IMR-90 (cell line): ENCODE results near the gene HDAC7. TPM values are rescaled to one million over a fixed set of nuclear protein-coding genes. Genes with fewer than 3 reads are reported as not detected.

Source experiments
- ATAC-seq: fragments of 200-7000 bp; cut with Tn5 transposase; 2 replicates; pipeline ENCODE4 v1.9.1; 2020; ENCODE audit warnings: low read depth, mild to moderate bottlenecking, moderate library complexity
- BruUV-seq: library from RNA; stranded (reverse); fragments of 400-500 nt; replicated peaks from 2 replicates; lab custom pipeline; 2021; lab: Mats Ljungman, UMichigan
- CTCF ChIA-PET: fragments of 300-600 bp; formaldehyde crosslinking; extraction: SDS; loops from one replicate; lab custom pipeline; 2021; ENCODE audit warnings: antibody characterized with exemption; lab: Yijun Ruan, JAX
- POLR2A ChIA-PET: fragments of 300-600 bp; sonication (Branson Sonifier 250); formaldehyde crosslinking; loops from one replicate; lab custom pipeline; 2022; ENCODE audit warnings: antibody characterized with exemption; ENCODE audit not compliant: unreplicated experiment; lab: Charles Lee
- DNase-seq: peaks from one replicate; pipeline ENCODE4 v3.0.0; 2013
- H2AFZ ChIP-seq: replicated peaks from 2 replicates; pipeline ENCODE3; 2013; ENCODE audit warnings: low read length, mild to moderate bottlenecking; ENCODE audit not compliant: poor library complexity
- H2AK5ac ChIP-seq: 2 replicates; pipeline ENCODE4 v1.6.1; 2013; ENCODE audit warnings: low read depth, low read length, inconsistent platforms
- H2AK9ac ChIP-seq: replicated peaks from 2 replicates; pipeline ENCODE3; 2013; ENCODE audit warnings: mild to moderate bottlenecking, low read depth, low read length, moderate library complexity; ENCODE audit not compliant: poor library complexity
- H2BK120ac ChIP-seq: 2 replicates; pipeline ENCODE4 v1.6.1; 2013; ENCODE audit warnings: low read depth, low read length, inconsistent platforms
- H2BK15ac ChIP-seq: 3 replicates; pipeline ENCODE4 v1.6.1; 2013; ENCODE audit warnings: low read depth, low read length, inconsistent platforms
- H2BK20ac ChIP-seq: 2 replicates; pipeline ENCODE4 v1.6.1; 2013; ENCODE audit warnings: low read depth, mild to moderate bottlenecking, inconsistent platforms, low read length, moderate library complexity
- H2BK5ac ChIP-seq: 2 replicates; pipeline ENCODE4 v1.6.1; 2013; ENCODE audit warnings: mild to moderate bottlenecking, low read depth, low read length, inconsistent platforms; ENCODE audit not compliant: poor library complexity, severe bottlenecking
- H3K14ac ChIP-seq: replicated peaks from 2 replicates; pipeline ENCODE4 v1.6.1; 2013; ENCODE audit warnings: low read depth, low read length, inconsistent platforms
- H3K18ac ChIP-seq: 2 replicates; pipeline ENCODE4 v1.6.1; 2013; ENCODE audit warnings: low read depth, low read length, control low read depth
- H3K23ac ChIP-seq: 2 replicates; pipeline ENCODE4 v1.6.1; 2013; ENCODE audit warnings: low read depth, low read length, inconsistent platforms
- H3K27ac ChIP-seq: 2 replicates; pipeline ENCODE4 v1.5.1; 2013; ENCODE audit warnings: mild to moderate bottlenecking, control low read depth, low read length; ENCODE audit not compliant: insufficient read depth
- H3K27me3 ChIP-seq: 2 replicates; pipeline ENCODE4 v1.6.1; 2013; ENCODE audit warnings: low read length; ENCODE audit not compliant: control insufficient read depth, insufficient read depth
- H3K36me3 ChIP-seq: 2 replicates; pipeline ENCODE4 v1.6.1; 2013; ENCODE audit warnings: low read length, mixed read lengths; ENCODE audit not compliant: control insufficient read depth, insufficient read depth
- H3K4ac ChIP-seq: 2 replicates; pipeline ENCODE4 v1.6.1; 2013; ENCODE audit warnings: low read depth, low read length, inconsistent platforms
- H3K4me1 ChIP-seq: 2 replicates; pipeline ENCODE4 v1.6.1; 2013; ENCODE audit warnings: low read length, mixed read lengths; ENCODE audit not compliant: control insufficient read depth, insufficient read depth
- H3K4me2 ChIP-seq: 2 replicates; pipeline ENCODE4 v1.6.1; 2013; ENCODE audit warnings: low read depth, mild to moderate bottlenecking, control low read depth, low read length, moderate library complexity
- H3K4me3 ChIP-seq: 2 replicates; pipeline ENCODE4 v1.5.1; 2013; ENCODE audit warnings: low read depth, mild to moderate bottlenecking, control low read depth, low read length, moderate library complexity; ENCODE audit not compliant: insufficient read depth
- H3K56ac ChIP-seq: 2 replicates; pipeline ENCODE4 v1.6.1; 2013; ENCODE audit warnings: low read length, inconsistent platforms; ENCODE audit not compliant: insufficient read depth; ENCODE audit errors: extremely low read depth
- H3K79me1 ChIP-seq, 2 experiments: 2 replicates each; pipeline ENCODE4 v1.6.1; 2013; ENCODE audit warnings: low read length in 2 of 2, inconsistent platforms in 1 of 2, low read depth in 1 of 2
- H3K9ac ChIP-seq: 2 replicates; pipeline ENCODE4 v1.6.1; 2013; ENCODE audit warnings: low read depth, low read length, control low read depth
- H3K9me1 ChIP-seq: 2 replicates; pipeline ENCODE4 v1.6.1; 2013; ENCODE audit warnings: low read length, inconsistent platforms; ENCODE audit not compliant: insufficient read depth
- H3K9me3 ChIP-seq: 2 replicates; pipeline ENCODE4 v1.6.1; 2013; ENCODE audit warnings: low read length; ENCODE audit not compliant: control insufficient read depth, insufficient read depth
- H4K20me1 ChIP-seq: 2 replicates; pipeline ENCODE4 v1.6.1; 2013; ENCODE audit warnings: low read length, inconsistent platforms; ENCODE audit not compliant: insufficient read depth
- H4K5ac ChIP-seq: 2 replicates; pipeline ENCODE4 v1.6.1; 2013; ENCODE audit warnings: mild to moderate bottlenecking, low read depth, low read length, control low read depth
- H4K8ac ChIP-seq, 2 experiments: 2 replicates each; pipeline ENCODE4 v1.6.1; 2013; ENCODE audit warnings: low read depth in 2 of 2, low read length in 2 of 2, control low read depth in 1 of 2, inconsistent platforms in 1 of 2
- H4K91ac ChIP-seq: 2 replicates; pipeline ENCODE4 v1.6.1; 2013; ENCODE audit warnings: low read depth, low read length, inconsistent platforms; ENCODE audit not compliant: insufficient read depth
- BHLHE40 ChIP-seq: fragments of 150-350 bp; IDR thresholded peaks from 2 replicates; pipeline ENCODE4 v1.6.1; 2016; ENCODE audit warnings: mild to moderate bottlenecking, low read depth, low read length
- CEBPB ChIP-seq: IDR thresholded peaks from 2 replicates; pipeline ENCODE4 v1.6.1; 2012; ENCODE audit warnings: low read depth, low read length, improper control_type of control experiment
- CHD1 ChIP-seq: IDR thresholded peaks from 2 replicates; pipeline ENCODE4 v1.6.1; 2012; ENCODE audit warnings: low read depth, low read length, improper control_type of control experiment
- ELK1 ChIP-seq: fragments of 150-350 bp; IDR thresholded peaks from 2 replicates; pipeline ENCODE4 v1.6.1; 2016; ENCODE audit warnings: low read depth, mild to moderate bottlenecking, low read length, moderate library complexity, borderline replicate concordance
- FOS ChIP-seq: fragments of 150-350 bp; IDR thresholded peaks from 2 replicates; pipeline ENCODE4 v1.6.1; 2016; ENCODE audit warnings: low read depth, low read length
- MAFK ChIP-seq: IDR thresholded peaks from 2 replicates; pipeline ENCODE4 v1.6.1; 2012; ENCODE audit warnings: low read depth, low read length, improper control_type of control experiment
- MAZ ChIP-seq: IDR thresholded peaks from 2 replicates; pipeline ENCODE4 v1.6.1; 2012; ENCODE audit warnings: low read depth, mild to moderate bottlenecking, low read length, improper control_type of control experiment, moderate library complexity, borderline replicate concordance
- MXI1 ChIP-seq: IDR thresholded peaks from 2 replicates; pipeline ENCODE4 v1.6.1; 2012; ENCODE audit warnings: low read depth, mild to moderate bottlenecking, low read length, moderate library complexity, borderline replicate concordance
- NFE2L2 ChIP-seq: fragments of 150-350 bp; IDR thresholded peaks from 2 replicates; pipeline ENCODE4 v1.6.1; 2016; ENCODE audit warnings: low read depth, mild to moderate bottlenecking, low read length
- POLR2A ChIP-seq: IDR thresholded peaks from 2 replicates; pipeline ENCODE4 v1.6.1; 2012; ENCODE audit warnings: mild to moderate bottlenecking, low read depth, low read length
- RAD21 ChIP-seq: IDR thresholded peaks from 2 replicates; pipeline ENCODE4 v1.6.1; 2012; ENCODE audit warnings: low read length, improper control_type of control experiment
- RCOR1 ChIP-seq: IDR thresholded peaks from 2 replicates; pipeline ENCODE4 v1.6.1; 2012; ENCODE audit warnings: mild to moderate bottlenecking, low read length, improper control_type of control experiment; ENCODE audit not compliant: insufficient replicate concordance
- RFX5 ChIP-seq: IDR thresholded peaks from 2 replicates; pipeline ENCODE4 v1.8.0; 2012; ENCODE audit warnings: low read depth, mild to moderate bottlenecking, low read length, moderate library complexity
- SMC3 ChIP-seq: fragments of 150-350 bp; IDR thresholded peaks from 2 replicates; pipeline ENCODE4 v1.6.1; 2016; ENCODE audit warnings: low read depth, mild to moderate bottlenecking, antibody characterized with exemption, low read length, moderate library complexity
- USF2 ChIP-seq: fragments of 150-350 bp; IDR thresholded peaks from 2 replicates; pipeline ENCODE4 v1.6.1; 2017; ENCODE audit warnings: mild to moderate bottlenecking, antibody characterized with exemption, low read length, low read depth
- WGBS, 2 experiments: methylation state at CpG; one replicate each; pipeline versions ENCODE4 v1.1.5 to v1.1.7; 2013; ENCODE audit warnings: missing lambda C conversion rate in 2 of 2; ENCODE audit not compliant: insufficient read length in 1 of 2; ENCODE audit errors: extremely low coverage in 2 of 2; 5-methylcytosine and 5-hydroxymethylcytosine counted together
- dilution Hi-C: fragments of 300-500 bp; cut with HindIII; formaldehyde crosslinking; loops from one replicate; pipeline ENCODE4 v1.14.3; 2018; ENCODE audit warnings: low sequenced_read_pairs; ENCODE audit not compliant: unreplicated experiment
- in situ Hi-C: fragments of 300-500 bp; cut with MboI; formaldehyde crosslinking; loops from 3 replicates; pipeline ENCODE4 v1.14.3; 2019; ENCODE audit warnings: low sequenced_read_pairs, inconsistent platforms, mixed read lengths
- intact Hi-C: fragments of 100-400 bp; cut with micrococcal nuclease; formaldehyde crosslinking; loops from 2 replicates; pipeline ENCODE4 v1.10.0; 2022
- polyA plus RNA-seq, 3 experiments: library from polyadenylated mRNA; depleted of rRNA; stranded (reverse); fragments of >200 nt; gene quantifications; 2 replicates each; pipeline ENCODE4 v1.2.3, GENCODE V29; 2012; ENCODE audit warnings: low replicate concordance in 1 of 3
- total RNA-seq: library from RNA; depleted of rRNA; stranded (reverse); fragments of >200 nt; gene quantifications from 2 replicates; pipeline ENCODE4 v1.2.3, GENCODE V29; 2012
- TF ChIP-seq, protein P1 (sequence below): conservative IDR thresholded peaks from 2 replicates; pipeline ENCODE4 v1.5.1; 2012; ENCODE audit warnings: mild to moderate bottlenecking, low read depth, low read length, improper control_type of control experiment

The HDAC7 gene
- total and polyA plus RNA-seq, 2 of the 4 experiments (the other 2 are of a cell fraction) = 10.4 to 64.7 TPM

- H3K36me3 ChIP-seq = no peaks in the 10 kb centered on the region
- DNase-seq = no peak
- BruUV-seq = no TSS peak
- intact Hi-C loops (no loop called here), dilution Hi-C loops (no loop called here), in situ Hi-C loops (loop anchor here (5.0 to 10.0 kb wide), 2 partner anchors 91 to 123 kb away; no protein-coding TSS in a partner anchor)
- no peaks in the 10 kb centered on the region for H3K79me1 ChIP-seq
- H4K8ac ChIP-seq = no peak overlapping the region
- H3K14ac ChIP-seq = peak overlapping the region; percentile 19; the same call in 1 of the 2 replicates
- CTCF ChIA-PET = interaction anchor here (0.7 to 1.3 kb wide), 2 partner anchors 68 to 121 kb away, joined by 3 to 4 read pairs; no protein-coding TSS in a partner anchor
- POLR2A ChIA-PET = no interaction called here
- no peaks in the 10 kb centered on the region for H3K27me3 ChIP-seq
- H3K9ac ChIP-seq = no peak overlapping the region
- no peak overlapping the region for H2BK5ac ChIP-seq
- H2BK120ac ChIP-seq = no peak overlapping the region
- H3K9me3 ChIP-seq = no peaks in the 10 kb centered on the region
- peak overlapping the region; percentile 13; the same call in 1 of the 2 replicates for H2AK5ac ChIP-seq
- H3K4me1 ChIP-seq = peaks cover 8% of the 10 kb centered on the region; the same call in 1 of the 2 replicates
- TF ChIP-seq BHLHE40 = no peak
- no peak for TF ChIP-seq NFE2L2
- no peak for TF ChIP-seq POLR2A
- no peak for TF ChIP-seq ELK1
- TF ChIP-seq CEBPB = no peak
- TF ChIP-seq, protein P1, sequence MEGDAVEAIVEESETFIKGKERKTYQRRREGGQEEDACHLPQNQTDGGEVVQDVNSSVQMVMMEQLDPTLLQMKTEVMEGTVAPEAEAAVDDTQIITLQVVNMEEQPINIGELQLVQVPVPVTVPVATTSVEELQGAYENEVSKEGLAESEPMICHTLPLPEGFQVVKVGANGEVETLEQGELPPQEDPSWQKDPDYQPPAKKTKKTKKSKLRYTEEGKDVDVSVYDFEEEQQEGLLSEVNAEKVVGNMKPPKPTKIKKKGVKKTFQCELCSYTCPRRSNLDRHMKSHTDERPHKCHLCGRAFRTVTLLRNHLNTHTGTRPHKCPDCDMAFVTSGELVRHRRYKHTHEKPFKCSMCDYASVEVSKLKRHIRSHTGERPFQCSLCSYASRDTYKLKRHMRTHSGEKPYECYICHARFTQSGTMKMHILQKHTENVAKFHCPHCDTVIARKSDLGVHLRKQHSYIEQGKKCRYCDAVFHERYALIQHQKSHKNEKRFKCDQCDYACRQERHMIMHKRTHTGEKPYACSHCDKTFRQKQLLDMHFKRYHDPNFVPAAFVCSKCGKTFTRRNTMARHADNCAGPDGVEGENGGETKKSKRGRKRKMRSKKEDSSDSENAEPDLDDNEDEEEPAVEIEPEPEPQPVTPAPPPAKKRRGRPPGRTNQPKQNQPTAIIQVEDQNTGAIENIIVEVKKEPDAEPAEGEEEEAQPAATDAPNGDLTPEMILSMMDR = no peak
- TF ChIP-seq RFX5 = no peak
- no peak for TF ChIP-seq FOS
- no peak for TF ChIP-seq MAZ
- no peak for TF ChIP-seq RAD21
- no peak for TF ChIP-seq USF2
- no peak for TF ChIP-seq MXI1
- no peak for TF ChIP-seq CHD1
- TF ChIP-seq RCOR1 = no peak
- no peak for TF ChIP-seq SMC3
- no peak for TF ChIP-seq MAFK
- no peak overlapping the region for H2AK9ac ChIP-seq
- H3K4ac ChIP-seq = peak overlapping the region; percentile 15; the same call in 1 of the 2 replicates
- WGBS, 2 experiments = no CpG with 5 or more reads among the region's 3 CpGs
- H3K56ac ChIP-seq = no peak overlapping the region
- no peaks in the 10 kb centered on the region for H3K9me1 ChIP-seq
- H2BK15ac ChIP-seq = no peak overlapping the region
- no peak overlapping the region for H3K18ac ChIP-seq
- H3K4me2 ChIP-seq = no peak overlapping the region
- no peak overlapping the region for H3K23ac ChIP-seq
- no peak overlapping the region for H3K4me3 ChIP-seq
- no peak overlapping the region for H2BK20ac ChIP-seq
- no peaks in the 10 kb centered on the region for H4K20me1 ChIP-seq
- H3K27ac ChIP-seq = no peak overlapping the region
- H2AFZ ChIP-seq = peak overlapping the region; percentile 83
- no peak overlapping the region for H4K5ac ChIP-seq
- ATAC-seq = no peak
- no peak overlapping the region for H4K91ac ChIP-seq
Observed at GRCh38 chr12:47835831-47836155, 16.1 kb upstream of the HDAC7 start.
